DOHH2 (cell line): Measurements from ENCODE around the gene SLC25A6.

ENCODE experiments used
- H3F3A ChIP-seq: fragments of 200-600 bp; sonication (generic), shearing (Covaris generic); 2 replicates; pipeline ENCODE4 v1.6.0; 2016; ENCODE audit warnings: antibody characterized with exemption, mild to moderate bottlenecking; ENCODE audit not compliant: control insufficient read depth, insufficient read depth
- H3K27ac ChIP-seq: fragments of 200-600 bp; sonication (generic); 2 replicates; pipeline ENCODE4 v1.5.1; 2014; ENCODE audit warnings: low read depth, mild to moderate bottlenecking, low read length, moderate library complexity
- H3K27me3 ChIP-seq: fragments of 200-600 bp; sonication (generic); 2 replicates; pipeline ENCODE4 v1.6.1; 2014; ENCODE audit warnings: mild to moderate bottlenecking, low read length, mixed read lengths; ENCODE audit not compliant: control insufficient read depth
- H3K36me3 ChIP-seq: fragments of 200-600 bp; sonication (generic); 2 replicates; pipeline ENCODE4 v1.6.1; 2014; ENCODE audit warnings: mild to moderate bottlenecking, low read length, moderate library complexity, mixed read lengths; ENCODE audit not compliant: control insufficient read depth
- H3K4me1 ChIP-seq: fragments of 200-600 bp; sonication (generic); 2 replicates; pipeline ENCODE4 v1.6.1; 2014; ENCODE audit warnings: mild to moderate bottlenecking, low read length, mixed read lengths; ENCODE audit not compliant: control insufficient read depth
- H3K4me2 ChIP-seq: fragments of 200-600 bp; sonication (generic); 2 replicates; pipeline ENCODE4 v1.6.0; 2014; ENCODE audit warnings: mild to moderate bottlenecking, low read length, moderate library complexity
- H3K4me3 ChIP-seq: fragments of 200-600 bp; sonication (generic); 2 replicates; pipeline ENCODE4 v1.5.1; 2014; ENCODE audit warnings: mild to moderate bottlenecking, low read length, mixed read lengths
- H3K79me2 ChIP-seq: fragments of 200-600 bp; sonication (generic); 2 replicates; pipeline ENCODE4 v1.6.1; 2014; ENCODE audit warnings: mild to moderate bottlenecking, low read length, mixed read lengths; ENCODE audit not compliant: control insufficient read depth
- H3K9me2 ChIP-seq: fragments of 200-600 bp; sonication (generic); replicated peaks from 2 replicates; pipeline ENCODE4 v1.6.1; 2014; ENCODE audit warnings: mild to moderate bottlenecking, low read length, mixed read lengths; ENCODE audit not compliant: control insufficient read depth
- H3K9me3 ChIP-seq: fragments of 200-600 bp; sonication (generic); 2 replicates; pipeline ENCODE4 v1.6.1; 2014; ENCODE audit warnings: antibody characterized with exemption, low read length, mixed read lengths; ENCODE audit not compliant: control insufficient read depth, insufficient read depth
- H4K20me1 ChIP-seq: fragments of 200-600 bp; sonication (generic); 2 replicates; pipeline ENCODE4 v1.6.0; 2014; ENCODE audit warnings: low read depth, mild to moderate bottlenecking, antibody characterized with exemption, low read length, moderate library complexity; ENCODE audit not compliant: control insufficient read depth, insufficient read depth
- CTCF ChIP-seq: fragments of 200-600 bp; sonication (generic); IDR thresholded peaks from one replicate; pipeline ENCODE4 v1.5.1; 2014; ENCODE audit warnings: antibody characterized with exemption, mild to moderate bottlenecking, low read depth, low read length; ENCODE audit not compliant: poor library complexity, severe bottlenecking
- EZH2phosphoT487 ChIP-seq: fragments of 200-600 bp; sonication (generic); IDR thresholded peaks from 2 replicates; pipeline ENCODE4 v1.6.1; 2017; ENCODE audit warnings: borderline replicate concordance, mild to moderate bottlenecking, antibody characterized with exemption, low read length, moderate library complexity, mixed read lengths

The SLC25A6 gene

GRCh38 chrX:1434871-1435240, 42.9 kb upstream of the SLC25A6 start:
- no peak for TF ChIP-seq CTCF
- TF ChIP-seq EZH2phosphoT487, result no peak
- Histone ChIP-seq H3K27me3 (no peaks in the 10 kb centered on the region), H3K4me1 (no peaks in the 10 kb centered on the region), H3K27ac (no peak overlapping the region), H3K4me3 (no peak overlapping the region), H3K79me2 (no peaks in the 10 kb centered on the region), H3K4me2 (no peak overlapping the region), H3K9me3 (no peaks in the 10 kb centered on the region), H3K9me2 (no peaks in the 10 kb centered on the region), H3K36me3 (peaks cover 31% of the 10 kb centered on the region), H3F3A (no peaks in the 10 kb centered on the region), H4K20me1 (no peaks in the 10 kb centered on the region)

- peaks cover 26% of the 10 kb centered on the region for H3K36me3 ChIP-seq
These were observed 41.9 kb upstream of the SLC25A6 start for GRCh38 chrX:1433646-1434357.

GRCh38 chrX:1430451-1430850, 38.5 kb upstream of the SLC25A6 start:
- H3K36me3 ChIP-seq, result peaks cover 29% of the 10 kb centered on the region
- no peak for TF ChIP-seq CTCF
- no peak for TF ChIP-seq EZH2phosphoT487
- H3K79me2 ChIP-seq, result no peaks in the 10 kb centered on the region
- no peak overlapping the region for H3K4me3 ChIP-seq
- no peaks in the 10 kb centered on the region for H3F3A ChIP-seq
- no peaks in the 10 kb centered on the region for H3K9me2 ChIP-seq
- no peaks in the 10 kb centered on the region for H3K4me1 ChIP-seq
- H4K20me1 ChIP-seq, result no peaks in the 10 kb centered on the region
- no peak overlapping the region for H3K27ac ChIP-seq
- H3K9me3 ChIP-seq, result no peaks in the 10 kb centered on the region
- no peaks in the 10 kb centered on the region for H3K27me3 ChIP-seq
- H3K4me2 ChIP-seq, result no peak overlapping the region

More at GRCh38 chrX:1433646-1434357, 41.9 kb upstream of the SLC25A6 start:
- Histone ChIP-seq H3K79me2 (no peaks in the 10 kb centered on the region), H3K9me2 (no peaks in the 10 kb centered on the region), H3K4me2 (no peak overlapping the region), H4K20me1 (no peaks in the 10 kb centered on the region), H3K27me3 (no peaks in the 10 kb centered on the region), H3F3A (no peaks in the 10 kb centered on the region), H3K27ac (no peak overlapping the region), H3K9me3 (no peaks in the 10 kb centered on the region), H3K4me3 (no peak overlapping the region), H3K4me1 (no peaks in the 10 kb centered on the region)
- TF ChIP-seq CTCF (no peak), EZH2phosphoT487 (no peak)
